ENCODE measurements around the gene TDRD6.

DNA sequence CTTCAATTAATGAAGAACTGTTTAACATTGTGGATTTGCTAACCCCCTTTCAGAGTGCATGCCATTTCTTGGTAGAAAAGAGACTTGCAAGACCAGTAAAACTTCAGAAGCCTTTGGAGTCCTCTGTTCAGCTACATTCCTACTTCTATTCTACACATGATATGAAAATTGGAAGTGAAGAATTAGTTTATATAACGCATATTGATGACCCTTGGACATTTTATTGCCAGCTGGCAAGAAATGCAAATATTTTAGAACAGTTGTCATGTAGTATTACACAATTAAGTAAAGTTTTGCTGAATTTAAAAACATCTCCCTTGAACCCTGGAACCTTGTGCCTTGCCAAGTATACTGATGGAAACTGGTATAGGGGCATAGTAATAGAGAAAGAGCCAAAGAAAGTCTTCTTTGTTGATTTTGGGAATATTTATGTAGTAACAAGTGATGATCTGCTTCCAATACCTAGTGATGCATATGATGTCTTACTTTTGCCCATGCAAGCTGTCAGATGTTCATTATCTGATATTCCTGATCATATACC is 3.3 kb downstream of the TDRD6 start:
- no peak for TF ChIP-seq CTCF (IDR thresholded peaks at IDR 0.05)
- TF ChIP-seq NRF1 (IDR thresholded peaks at IDR 0.05; ENCODE audit: low read depth, low read length): no peak
- no peak for TF ChIP-seq TAF1 (IDR thresholded peaks at IDR 0.05; ENCODE audit: borderline replicate concordance, low read depth, low read length)
- TF ChIP-seq POLR2AphosphoS5 (IDR thresholded peaks at IDR 0.05; ENCODE audit: low read depth, low read length): no peak
- TF ChIP-seq MAX (IDR thresholded peaks at IDR 0.05; ENCODE audit: low read depth): no peak
- no peak for TF ChIP-seq NFIC (IDR thresholded peaks at IDR 0.05; ENCODE audit: borderline replicate concordance)
- no peak for TF ChIP-seq RAD21 (IDR thresholded peaks at IDR 0.05; ENCODE audit: low read length)
- TF ChIP-seq, protein P1, sequence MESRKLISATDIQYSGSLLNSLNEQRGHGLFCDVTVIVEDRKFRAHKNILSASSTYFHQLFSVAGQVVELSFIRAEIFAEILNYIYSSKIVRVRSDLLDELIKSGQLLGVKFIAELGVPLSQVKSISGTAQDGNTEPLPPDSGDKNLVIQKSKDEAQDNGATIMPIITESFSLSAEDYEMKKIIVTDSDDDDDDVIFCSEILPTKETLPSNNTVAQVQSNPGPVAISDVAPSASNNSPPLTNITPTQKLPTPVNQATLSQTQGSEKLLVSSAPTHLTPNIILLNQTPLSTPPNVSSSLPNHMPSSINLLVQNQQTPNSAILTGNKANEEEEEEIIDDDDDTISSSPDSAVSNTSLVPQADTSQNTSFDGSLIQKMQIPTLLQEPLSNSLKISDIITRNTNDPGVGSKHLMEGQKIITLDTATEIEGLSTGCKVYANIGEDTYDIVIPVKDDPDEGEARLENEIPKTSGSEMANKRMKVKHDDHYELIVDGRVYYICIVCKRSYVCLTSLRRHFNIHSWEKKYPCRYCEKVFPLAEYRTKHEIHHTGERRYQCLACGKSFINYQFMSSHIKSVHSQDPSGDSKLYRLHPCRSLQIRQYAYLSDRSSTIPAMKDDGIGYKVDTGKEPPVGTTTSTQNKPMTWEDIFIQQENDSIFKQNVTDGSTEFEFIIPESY (IDR thresholded peaks at IDR 0.05; ENCODE audit: borderline replicate concordance, low read depth): no peak
- TF ChIP-seq EP300 (IDR thresholded peaks at IDR 0.05; ENCODE audit: borderline replicate concordance in 1 of 2, low read depth in 1 of 2, low read length in 1 of 2): no peak
- no peak for TF ChIP-seq RFX5 (IDR thresholded peaks at IDR 0.05; ENCODE audit: low read length)
- no peak for TF ChIP-seq ELF1 (IDR thresholded peaks at IDR 0.05)
- no peak for TF ChIP-seq RCOR1 (IDR thresholded peaks at IDR 0.05; ENCODE audit: low read length)
- TF ChIP-seq MXI1 (IDR thresholded peaks at IDR 0.05; ENCODE audit: low read depth, low read length): no peak
- no peak for TF ChIP-seq REST (IDR thresholded peaks at IDR 0.05; ENCODE audit: low read depth, low read length)

Data from SK-N-SH (cell line).